ENCODE results near the gene LRRFIP2.
"Not testable (repeated sequence)": the region's sequence is repeated elsewhere in the genome, so short reads cannot be mapped to it uniquely, and the experiment has no call there.

LRRFIP2 gene

GRCh38 chr3:37056826-37057225 lies 117.6 kb downstream of the LRRFIP2 start:
- peaks cover 7 to 63% of the 10 kb centered on the region in 2 experiments; a peak in 2 of 3 replicates for H3K36me3 ChIP-seq (ENCODE audit: control insufficient read depth in 2 of 2, insufficient read depth in 1 of 2, low read length in 2 of 2)
- peaks cover 7% of the 10 kb centered on the region; the same call in 1 of the 2 replicates for H3K4me1 ChIP-seq (ENCODE audit: control insufficient read depth, insufficient read depth, low read length)
- no peaks in the 10 kb centered on the region for H3K9me3 ChIP-seq (ENCODE audit: control insufficient read depth, insufficient read depth, low read depth, low read length)
- TF ChIP-seq GLI4 (tag by site-specific recombination; IDR thresholded peaks at IDR 0.05) (no peak), ZNF654 (tag by site-specific recombination; IDR thresholded peaks at IDR 0.05; ENCODE audit: low read depth) (no peak), SP2 (tag by site-specific recombination; IDR thresholded peaks at IDR 0.05) (no peak), SP7 (tag by site-specific recombination; IDR thresholded peaks at IDR 0.05) (no peak), ZNF660 (tag by site-specific recombination; IDR thresholded peaks at IDR 0.05) (no peak), ZNF521 (tag by site-specific recombination; IDR thresholded peaks at IDR 0.05) (no peak), ZNF518A (tag by site-specific recombination; conservative IDR thresholded peaks at IDR 0.05; ENCODE audit: low read depth) (no peak), SCRT1 (tag by site-specific recombination; IDR thresholded peaks at IDR 0.05; ENCODE audit: borderline replicate concordance) (no peak)
- POLR2A ChIA-PET: no interaction called here
- CTCF ChIA-PET: interaction anchor here (0.9 kb wide), 1 partner anchor 32 kb away, joined by 3 read pairs; no protein-coding TSS in a partner anchor
- no peak overlapping the region for H3K27ac ChIP-seq (ENCODE audit: extremely low read depth, low read depth, low read length)
- H3K4me3 ChIP-seq (ENCODE audit: low read depth, low read length): no peak overlapping the region

- CTCF ChIA-PET; H3K9me3 ChIP-seq (ENCODE audit: control insufficient read depth, insufficient read depth, low read depth, low read length); H3K27ac ChIP-seq (ENCODE audit: extremely low read depth, low read depth, low read length); H3K4me3 ChIP-seq (ENCODE audit: low read depth, low read length); POLR2A ChIA-PET; H3K4me1 ChIP-seq (ENCODE audit: control insufficient read depth, insufficient read depth, low read length): not testable (repeated sequence)
- H3K36me3 ChIP-seq (ENCODE audit: control insufficient read depth in 2 of 2, insufficient read depth in 1 of 2, low read length in 2 of 2): peaks cover 11 to 71% of the 10 kb centered on the region in 2 experiments; a peak in 2 of 3 replicates
Observed at GRCh38 chr3:37055077-37055476, 119.3 kb downstream of the LRRFIP2 start.

- no peaks in the 10 kb centered on the region for H3K9me3 ChIP-seq (ENCODE audit: control insufficient read depth, insufficient read depth, low read depth, low read length)
- no peak overlapping the region for H3K4me3 ChIP-seq (ENCODE audit: low read depth, low read length)
- H3K4me1 ChIP-seq (ENCODE audit: control insufficient read depth, insufficient read depth, low read length): peaks cover 7% of the 10 kb centered on the region; the same call in 1 of the 2 replicates
- ChIA-PET CTCF (no interaction called here), POLR2A (no interaction called here)
- peaks cover 11 to 78% of the 10 kb centered on the region in 2 experiments; a peak in 2 of 3 replicates for H3K36me3 ChIP-seq (ENCODE audit: control insufficient read depth in 2 of 2, insufficient read depth in 1 of 2, low read length in 2 of 2)
- no peak overlapping the region for H3K27ac ChIP-seq (ENCODE audit: extremely low read depth, low read depth, low read length)
- TF ChIP-seq ZNF148 (tag by site-specific recombination; IDR thresholded peaks at IDR 0.05; ENCODE audit: borderline replicate concordance) (no peak), KLF16 (tag by site-specific recombination; IDR thresholded peaks at IDR 0.05) (no peak), ZNF324 (tag by site-specific recombination; IDR thresholded peaks at IDR 0.05) (0 out of 2 replicates have a peak, but pooled peaks have one; percentile 43), ZFHX2 (tag by site-specific recombination; conservative IDR thresholded peaks at IDR 0.05) (no peak), ZNF654 (tag by site-specific recombination; IDR thresholded peaks at IDR 0.05; ENCODE audit: low read depth) (peak; percentile 11; the same call in 1 of the 2 replicates), ZNF776 (tag by site-specific recombination; IDR thresholded peaks at IDR 0.05; ENCODE audit: borderline replicate concordance) (no peak), ZNF658 (tag by site-specific recombination; IDR thresholded peaks at IDR 0.05) (no peak), TCF7L2 (IDR thresholded peaks at IDR 0.05; ENCODE audit: borderline replicate concordance, low read depth, low read length) (peak; percentile 24; the same call in 1 of the 2 replicates), OVOL3 (tag by site-specific recombination; IDR thresholded peaks at IDR 0.05) (no peak), INSM2 (tag by site-specific recombination; IDR thresholded peaks at IDR 0.05) (peak; percentile 54; the same call in 1 of the 2 replicates), ZNF837 (tag by site-specific recombination; IDR thresholded peaks at IDR 0.05) (no peak), ZBTB21 (tag by site-specific recombination; IDR thresholded peaks at IDR 0.05) (no peak), TRIM28 (IDR thresholded peaks at IDR 0.05; ENCODE audit: borderline replicate concordance, low read length) (peak; percentile 31; the same call in 1 of the 2 replicates), ZNF394 (tag by site-specific recombination; IDR thresholded peaks at IDR 0.05; ENCODE audit: borderline replicate concordance) (0 out of 2 replicates have a peak, but pooled peaks have one; percentile 15), FEZF1 (tag by site-specific recombination; IDR thresholded peaks at IDR 0.05) (peak; percentile 32; the same call in 1 of the 2 replicates)
Observed at GRCh38 chr3:37054370-37054769, 120.0 kb downstream of the LRRFIP2 start.

All from HEK293 (cell line).